GM18519 (cell line): ENCODE measurements around the gene MMEL1.
A peak's percentile ranks its signal among the peaks of the same experiment; 100 is the strongest.

ENCODE experiments used
- ATAC-seq: cut with Tn5 transposase; IDR thresholded peaks from one replicate; pipeline ENCODE4 v1.9.1; 2021; ENCODE audit warnings: mild to moderate bottlenecking, moderate library complexity; ENCODE audit not compliant: unreplicated experiment, low FRiP score

The MMEL1 gene

GRCh38 chr1:2643414-2644077 is 10.7 kb upstream of the MMEL1 start:
- no peak for ATAC-seq

GRCh38 chr1:2642560-2643413 is 10.0 kb upstream of the MMEL1 start:
- ATAC-seq: peak; percentile 65

- ATAC-seq: peak; percentile 9
These were observed 9.3 kb upstream of the MMEL1 start for GRCh38 chr1:2642131-2642559.

GRCh38 chr1:2641381-2642130 is 8.7 kb upstream of the MMEL1 start:
- ATAC-seq: no peak

- no peak for ATAC-seq
These were observed 7.8 kb upstream of the MMEL1 start for GRCh38 chr1:2640626-2641025.

GRCh38 chr1:2639607-2640521 is 7.0 kb upstream of the MMEL1 start:
- no peak for ATAC-seq

- ATAC-seq: no peak
These were observed 6.4 kb upstream of the MMEL1 start for GRCh38 chr1:2639203-2639602.

- no peak for ATAC-seq
These were observed 5.8 kb upstream of the MMEL1 start for GRCh38 chr1:2638466-2639115.

- no peak for ATAC-seq
These were observed 4.8 kb upstream of the MMEL1 start for GRCh38 chr1:2637442-2638145.

- no peak for ATAC-seq
These were observed 3.9 kb upstream of the MMEL1 start for GRCh38 chr1:2636733-2637132.

GRCh38 chr1:2635361-2636010 is 2.7 kb upstream of the MMEL1 start:
- ATAC-seq: no peak

- ATAC-seq: no peak
These were observed 1.2 kb upstream of the MMEL1 start for GRCh38 chr1:2633936-2634491.

- no peak for ATAC-seq
These were observed 635 bp upstream of the MMEL1 start for GRCh38 chr1:2633366-2633935.

GRCh38 chr1:2632051-2632430 is 775 bp downstream of the MMEL1 start:
- no peak for ATAC-seq

- no peak for ATAC-seq
These were observed 1.4 kb downstream of the MMEL1 start for GRCh38 chr1:2631136-2632050.

- ATAC-seq: no peak
These were observed 2.2 kb downstream of the MMEL1 start for GRCh38 chr1:2630498-2631135.
